BE2C (cell line): Measurements from ENCODE around the gene PIGR.

ENCODE experiments used
- DNase-seq: peaks from one replicate; pipeline ENCODE4 v3.0.0-alpha.2; 2020
- H3K27me3 ChIP-seq: fragments of 250-450 bp; sonication (Bioruptor Pico); 2 replicates; pipeline ENCODE4 v1.5.1; 2020; ENCODE audit warnings: mild to moderate bottlenecking
- H3K36me3 ChIP-seq: fragments of 250-450 bp; sonication (Bioruptor Pico); 2 replicates; pipeline ENCODE4 v1.5.1; 2020; ENCODE audit warnings: mild to moderate bottlenecking
- H3K4me1 ChIP-seq: fragments of 250-450 bp; sonication (Bioruptor Pico); 2 replicates; pipeline ENCODE4 v1.5.1; 2020
- H3K4me3 ChIP-seq: 2 replicates; pipeline ENCODE4 v1.5.1; 2011; ENCODE audit warnings: low read depth, low read length
- H3K9me3 ChIP-seq: fragments of 250-450 bp; sonication (Bioruptor Pico); 2 replicates; pipeline ENCODE4 v1.5.1; 2020
- TF ChIP-seq, protein P1 (sequence below): IDR thresholded peaks from 2 replicates; pipeline ENCODE4 v1.5.1; 2012; ENCODE audit warnings: mild to moderate bottlenecking, low read depth, low read length

The PIGR gene

DNA sequence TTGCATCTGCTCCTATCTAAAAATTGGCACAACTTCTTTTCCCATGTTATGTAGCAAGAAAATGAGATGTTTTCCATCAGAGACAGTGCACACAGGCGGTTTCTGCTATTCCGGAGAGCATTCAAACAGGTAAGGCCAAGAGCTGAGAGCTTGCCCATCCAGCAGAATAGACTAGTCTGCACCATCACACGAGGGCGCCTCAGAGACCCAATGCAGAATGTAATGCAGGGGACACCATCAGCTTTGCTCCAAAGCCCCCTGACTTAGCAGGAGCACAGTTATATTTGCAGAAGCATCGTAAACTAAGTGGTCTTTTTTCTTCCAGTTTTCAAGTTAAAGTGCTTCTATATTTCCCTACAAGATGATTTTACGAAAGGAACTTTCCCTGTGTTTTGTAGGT lies 44.3 kb downstream of the PIGR start:
- Histone ChIP-seq H3K27me3 (no peaks in the 10 kb centered on the region), H3K36me3 (no peaks in the 10 kb centered on the region), H3K9me3 (peaks cover 3% of the 10 kb centered on the region; the same call in 1 of the 2 replicates), H3K4me1 (no peaks in the 10 kb centered on the region; the same call in 1 of the 2 replicates), H3K4me3 (no peak overlapping the region)
- no peak for DNase-seq
- TF ChIP-seq, protein P1, sequence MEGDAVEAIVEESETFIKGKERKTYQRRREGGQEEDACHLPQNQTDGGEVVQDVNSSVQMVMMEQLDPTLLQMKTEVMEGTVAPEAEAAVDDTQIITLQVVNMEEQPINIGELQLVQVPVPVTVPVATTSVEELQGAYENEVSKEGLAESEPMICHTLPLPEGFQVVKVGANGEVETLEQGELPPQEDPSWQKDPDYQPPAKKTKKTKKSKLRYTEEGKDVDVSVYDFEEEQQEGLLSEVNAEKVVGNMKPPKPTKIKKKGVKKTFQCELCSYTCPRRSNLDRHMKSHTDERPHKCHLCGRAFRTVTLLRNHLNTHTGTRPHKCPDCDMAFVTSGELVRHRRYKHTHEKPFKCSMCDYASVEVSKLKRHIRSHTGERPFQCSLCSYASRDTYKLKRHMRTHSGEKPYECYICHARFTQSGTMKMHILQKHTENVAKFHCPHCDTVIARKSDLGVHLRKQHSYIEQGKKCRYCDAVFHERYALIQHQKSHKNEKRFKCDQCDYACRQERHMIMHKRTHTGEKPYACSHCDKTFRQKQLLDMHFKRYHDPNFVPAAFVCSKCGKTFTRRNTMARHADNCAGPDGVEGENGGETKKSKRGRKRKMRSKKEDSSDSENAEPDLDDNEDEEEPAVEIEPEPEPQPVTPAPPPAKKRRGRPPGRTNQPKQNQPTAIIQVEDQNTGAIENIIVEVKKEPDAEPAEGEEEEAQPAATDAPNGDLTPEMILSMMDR = no peak

DNA sequence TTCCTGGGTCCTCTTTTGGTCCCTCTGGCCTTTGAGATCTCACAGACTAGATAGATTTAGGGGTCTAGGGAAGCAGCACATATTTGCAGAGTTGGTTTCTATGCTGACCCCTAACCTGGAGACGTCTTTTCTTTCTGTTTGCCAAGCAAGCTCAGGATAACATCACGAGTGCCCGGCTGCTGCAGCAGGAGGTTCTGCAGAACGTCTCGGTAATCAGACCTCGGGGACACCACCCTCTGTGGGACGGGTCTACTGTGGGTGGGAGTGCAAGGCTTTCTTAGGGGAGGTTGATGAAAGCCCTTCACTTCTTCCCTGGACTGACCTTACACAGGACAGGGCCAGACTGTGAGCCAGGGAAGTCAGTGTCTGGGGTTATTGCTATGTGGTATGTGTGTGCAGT lies 46.1 kb downstream of the PIGR start:
- TF ChIP-seq, protein P1 = no peak
- Histone ChIP-seq H3K27me3 (no peaks in the 10 kb centered on the region), H3K9me3 (peaks cover 3% of the 10 kb centered on the region; the same call in 1 of the 2 replicates), H3K36me3 (no peaks in the 10 kb centered on the region), H3K4me3 (no peak overlapping the region), H3K4me1 (no peaks in the 10 kb centered on the region)
- no peak for DNase-seq

DNA sequence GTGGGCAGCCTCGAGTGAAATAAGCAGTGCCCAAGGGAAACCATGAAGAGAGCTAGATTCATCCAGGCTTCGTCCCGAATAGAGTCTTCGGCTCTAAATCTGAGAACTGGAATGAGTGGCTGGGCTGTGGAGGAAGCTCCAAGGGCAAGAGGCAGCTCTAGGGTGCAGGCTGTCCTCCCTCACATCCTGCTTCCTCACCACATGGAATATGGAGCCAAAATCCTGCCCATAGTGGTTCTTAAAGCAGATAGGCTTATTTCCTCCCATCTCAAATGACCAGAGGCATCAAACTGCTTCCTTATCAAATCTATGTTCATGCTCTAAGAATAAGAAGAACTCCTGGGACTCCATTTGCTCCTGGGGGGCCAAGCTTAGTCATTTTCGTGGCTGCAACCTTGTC lies 46.5 kb downstream of the PIGR start:
- H3K36me3 ChIP-seq = no peaks in the 10 kb centered on the region
- no peak overlapping the region for H3K4me3 ChIP-seq
- TF ChIP-seq, protein P1 = no peak
- H3K9me3 ChIP-seq = peaks cover 3% of the 10 kb centered on the region; the same call in 1 of the 2 replicates
- DNase-seq = no peak
- H3K27me3 ChIP-seq = no peaks in the 10 kb centered on the region
- no peaks in the 10 kb centered on the region for H3K4me1 ChIP-seq

DNA sequence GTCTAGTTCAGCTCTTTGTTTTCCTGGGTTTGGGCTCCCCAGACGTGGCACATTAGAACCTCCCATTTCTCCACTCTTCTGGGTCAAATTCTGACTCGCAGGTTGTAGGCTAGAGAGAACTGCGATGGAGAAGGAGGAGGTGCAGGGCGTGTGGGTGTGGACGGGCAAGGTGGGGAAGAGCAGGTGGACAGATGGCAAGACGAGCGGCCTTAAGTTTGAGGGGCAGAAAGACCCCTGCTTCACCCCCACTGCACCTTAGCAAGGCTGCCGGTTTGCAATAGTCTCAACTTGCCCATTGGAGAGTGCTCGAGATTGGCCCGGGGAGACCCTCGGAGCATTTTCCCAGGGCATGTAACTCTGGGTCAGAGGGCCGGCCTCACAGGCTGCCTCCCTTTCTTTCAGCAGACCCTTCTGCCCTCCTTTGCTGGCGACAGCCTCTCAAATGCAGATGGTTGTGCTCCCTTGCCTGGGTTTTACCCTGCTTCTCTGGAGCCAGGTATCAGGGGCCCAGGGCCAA lies 47.3 kb downstream of the PIGR start:
- H3K4me1 ChIP-seq = no peaks in the 10 kb centered on the region
- H3K27me3 ChIP-seq = no peaks in the 10 kb centered on the region
- no peak for DNase-seq
- H3K4me3 ChIP-seq = no peak overlapping the region
- H3K36me3 ChIP-seq = no peaks in the 10 kb centered on the region
- TF ChIP-seq, protein P1 = no peak
- peaks cover 3% of the 10 kb centered on the region; the same call in 1 of the 2 replicates for H3K9me3 ChIP-seq

DNA sequence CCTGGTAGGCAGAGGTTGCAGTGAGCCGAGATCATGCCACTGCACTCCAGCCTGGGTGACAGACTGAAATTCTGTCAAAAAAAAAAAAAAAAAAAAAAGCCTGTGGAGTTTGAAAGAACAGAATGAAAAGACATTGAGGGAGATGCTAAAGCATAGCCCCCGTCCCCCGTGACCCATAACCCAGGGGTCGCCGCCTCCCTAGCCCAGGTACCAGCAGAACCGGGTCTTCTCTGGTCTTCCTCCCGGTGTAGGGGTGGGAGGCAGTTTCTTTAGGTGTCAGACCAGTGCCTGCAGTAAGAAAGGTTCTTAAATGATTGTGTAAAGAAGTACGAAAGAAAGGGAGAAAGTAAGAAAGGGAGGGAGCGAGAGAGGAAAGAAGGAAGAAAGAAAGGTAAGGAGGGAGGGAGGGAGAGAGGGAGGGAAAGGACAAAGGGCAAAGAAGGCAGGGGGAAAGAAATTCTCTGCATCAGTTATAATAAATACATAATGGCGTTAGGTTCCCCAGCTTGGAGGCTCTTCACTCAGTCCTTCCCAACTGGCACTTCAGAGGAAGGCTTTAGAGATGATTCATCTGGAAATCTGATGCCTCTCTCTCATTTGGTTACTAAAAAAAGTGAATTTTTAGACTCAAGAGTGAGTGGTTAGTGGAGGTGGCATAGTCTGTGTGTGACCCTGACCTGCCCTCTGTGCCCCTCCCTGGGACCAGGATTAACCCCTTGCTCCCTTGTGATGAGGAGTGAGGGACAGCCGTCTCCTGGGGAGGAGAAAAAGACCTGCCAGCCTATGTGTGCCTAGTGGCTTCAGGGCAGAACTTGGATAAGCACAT lies 48.0 kb downstream of the PIGR start:
- no peaks in the 10 kb centered on the region for H3K27me3 ChIP-seq
- H3K4me3 ChIP-seq = no peak overlapping the region
- no peaks in the 10 kb centered on the region for H3K36me3 ChIP-seq
- peaks cover 3% of the 10 kb centered on the region; the same call in 1 of the 2 replicates for H3K4me1 ChIP-seq
- no peak for DNase-seq
- peaks cover 3% of the 10 kb centered on the region; the same call in 1 of the 2 replicates for H3K9me3 ChIP-seq
- TF ChIP-seq, protein P1 = no peak

DNA sequence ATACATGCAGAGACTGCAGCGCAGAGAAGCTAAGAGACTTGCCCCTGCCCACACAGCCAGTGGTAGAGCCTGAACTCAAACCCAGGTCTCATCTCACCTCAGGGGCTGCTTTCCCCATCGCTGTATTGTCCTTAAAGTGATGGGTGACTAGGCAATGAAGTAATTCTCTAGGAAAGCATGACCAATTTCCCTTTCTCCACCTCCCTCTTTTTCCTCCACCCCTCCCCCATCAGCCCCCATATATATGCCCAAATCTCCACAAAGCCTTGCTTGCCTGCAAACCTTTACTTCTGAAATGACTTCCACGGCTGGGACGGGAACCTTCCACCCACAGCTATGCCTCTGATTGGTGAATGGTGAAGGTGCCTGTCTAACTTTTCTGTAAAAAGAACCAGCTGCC lies 49.1 kb downstream of the PIGR start, which contains the start of gene IL24:
Gene IL24, plus strand, starts transcription at position 269 of the 400 bp plus-strand sequence. CDS start 390 bp downstream, outside the sequence.
- peaks cover 3% of the 10 kb centered on the region; the same call in 1 of the 2 replicates for H3K9me3 ChIP-seq
- H3K4me1 ChIP-seq = peaks cover 5% of the 10 kb centered on the region
- no peaks in the 10 kb centered on the region for H3K27me3 ChIP-seq
- DNase-seq = no peak
- no peak within 1 kb of the TSS for H3K4me3 ChIP-seq
- H3K36me3 ChIP-seq = no peaks in the 10 kb centered on the region
- TF ChIP-seq, protein P1 = no peak
